SK-N-MC (cell line): ENCODE results near the gene GAL.

Experiments used
- EZH2 ChIP-seq: fragments of 200-600 bp; sonication (generic); IDR thresholded peaks from one replicate; pipeline ENCODE4 v1.6.1; 2017; ENCODE audit warnings: antibody characterized with exemption
- POLR2AphosphoS5 ChIP-seq: IDR thresholded peaks from 2 replicates; pipeline ENCODE4 v1.6.1; 2012; ENCODE audit warnings: mild to moderate bottlenecking, low read depth, low read length, borderline replicate concordance

DNA sequence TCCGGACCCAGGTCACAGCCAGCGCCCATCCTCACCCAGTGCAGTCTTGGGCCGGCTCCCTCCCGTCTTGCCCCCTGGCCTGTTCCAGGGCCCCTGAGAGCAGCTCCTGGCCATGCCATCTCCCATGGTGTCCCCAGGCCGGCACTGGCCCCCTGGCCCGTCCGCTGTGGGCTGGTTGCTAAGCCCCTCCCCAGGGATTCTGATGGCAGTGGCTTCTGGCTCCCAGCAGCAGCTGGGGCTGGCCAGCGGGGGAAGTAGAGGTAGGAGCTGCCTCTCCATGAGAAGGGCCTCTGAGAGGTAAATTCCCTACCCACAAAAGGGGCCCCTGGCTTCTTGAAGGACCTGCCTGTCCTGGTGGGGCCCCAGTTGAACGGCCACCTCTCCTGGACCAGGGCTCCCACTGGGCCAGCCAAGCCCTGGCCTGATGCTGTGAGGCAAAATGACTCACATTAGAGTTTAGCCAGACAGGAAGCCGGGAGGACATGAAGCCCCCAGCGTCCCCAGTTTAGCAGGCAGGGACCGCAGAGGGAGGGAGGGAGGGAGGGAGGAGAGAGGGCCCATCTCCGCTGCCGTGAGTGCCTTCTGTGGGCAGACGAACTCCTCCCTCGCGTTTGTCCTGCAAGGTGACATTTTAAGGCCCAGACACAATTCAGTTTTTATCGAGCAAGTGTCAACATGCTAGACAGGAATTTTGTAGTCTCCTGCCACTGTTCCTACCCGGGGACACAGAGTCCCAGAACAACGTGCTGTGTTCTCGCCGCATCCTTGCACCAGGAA, 32.9 kb upstream of the GAL start:
- TF ChIP-seq POLR2AphosphoS5 (no peak), EZH2 (no peak)
